ENCODE results near the gene TBRG4.

Gene TBRG4

DNA sequence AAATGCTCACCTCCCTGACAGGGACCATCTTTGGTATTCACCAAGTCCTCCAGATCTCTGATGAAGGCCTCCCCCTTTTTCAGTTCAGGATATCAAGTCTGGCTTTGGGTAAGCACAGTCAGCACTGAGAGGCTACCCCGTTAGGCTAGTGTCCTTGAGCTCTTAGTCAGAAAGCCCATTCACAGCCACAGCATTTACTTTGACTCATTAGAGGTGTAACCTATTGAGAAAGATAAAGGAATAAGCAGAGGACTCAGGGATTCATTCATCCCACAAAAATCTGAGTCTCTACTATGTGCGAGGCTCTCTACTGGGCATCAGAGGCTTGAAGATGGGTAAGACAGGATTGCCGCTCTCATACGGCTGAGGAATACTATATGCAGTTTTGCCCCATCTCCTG lies 32.1 kb upstream of the TBRG4 start:
- no peak for DNase-seq (ENCODE audit: low spot score)

DNA sequence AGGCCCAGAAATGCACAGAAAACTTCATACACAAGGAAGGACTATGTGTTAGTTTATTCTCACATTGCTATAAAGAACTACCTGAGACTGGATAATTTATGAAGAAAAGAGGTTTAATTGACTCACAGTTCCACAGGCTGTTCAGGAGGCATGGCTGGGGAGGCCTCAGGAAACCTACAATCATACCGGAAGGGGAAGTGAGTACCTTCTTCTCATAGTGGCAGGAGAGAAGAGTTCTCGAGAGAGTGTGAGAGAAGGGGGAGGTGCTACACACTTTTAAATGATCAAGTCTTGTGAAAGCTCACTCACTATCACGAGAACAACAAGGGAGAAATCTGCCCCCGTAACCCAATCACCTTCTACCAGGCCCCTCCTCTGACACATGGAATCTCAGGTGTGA lies 29.3 kb upstream of the TBRG4 start:
- no peak for DNase-seq (ENCODE audit: low spot score)

DNA sequence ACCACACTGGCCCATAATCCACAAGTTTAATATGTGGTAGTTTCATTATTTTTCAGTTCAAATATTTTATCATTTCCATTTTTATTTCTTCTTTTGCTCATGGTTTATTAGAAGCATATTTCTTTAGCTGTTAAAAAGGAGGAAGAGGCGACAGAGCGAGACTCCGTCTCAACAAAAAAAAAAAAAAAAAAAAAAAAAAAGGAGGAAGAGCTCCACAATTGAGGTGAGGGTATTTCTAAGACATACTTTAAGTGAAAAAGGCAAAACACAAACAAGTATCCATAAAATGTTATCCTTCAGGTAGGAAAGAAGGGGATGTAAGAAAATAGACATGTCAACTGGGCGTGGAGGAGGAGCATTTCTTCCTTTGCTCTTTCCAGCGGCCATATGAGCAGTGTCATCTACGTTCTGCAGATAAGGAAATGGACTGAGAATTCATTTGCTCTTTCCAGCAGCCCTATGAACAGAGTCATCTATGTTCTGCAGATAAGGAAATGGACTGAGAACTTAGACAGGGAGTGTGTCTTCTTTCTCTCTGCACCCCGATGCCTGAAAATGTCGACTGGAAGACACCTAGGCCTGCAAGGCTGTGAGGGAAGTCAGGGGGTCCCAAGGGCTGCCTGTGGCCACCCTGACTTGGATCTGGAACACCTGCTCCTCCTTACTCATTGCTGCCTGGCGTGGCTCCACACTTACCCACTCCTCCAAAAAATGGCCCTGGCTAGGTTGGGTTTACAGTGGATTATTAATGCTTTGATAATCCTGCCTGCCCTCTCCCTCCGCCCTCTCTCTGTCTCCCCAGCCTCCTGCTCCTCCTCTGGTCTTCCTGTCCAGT lies 27.2 kb upstream of the TBRG4 start:
- no peak for DNase-seq (ENCODE audit: low spot score)

DNA sequence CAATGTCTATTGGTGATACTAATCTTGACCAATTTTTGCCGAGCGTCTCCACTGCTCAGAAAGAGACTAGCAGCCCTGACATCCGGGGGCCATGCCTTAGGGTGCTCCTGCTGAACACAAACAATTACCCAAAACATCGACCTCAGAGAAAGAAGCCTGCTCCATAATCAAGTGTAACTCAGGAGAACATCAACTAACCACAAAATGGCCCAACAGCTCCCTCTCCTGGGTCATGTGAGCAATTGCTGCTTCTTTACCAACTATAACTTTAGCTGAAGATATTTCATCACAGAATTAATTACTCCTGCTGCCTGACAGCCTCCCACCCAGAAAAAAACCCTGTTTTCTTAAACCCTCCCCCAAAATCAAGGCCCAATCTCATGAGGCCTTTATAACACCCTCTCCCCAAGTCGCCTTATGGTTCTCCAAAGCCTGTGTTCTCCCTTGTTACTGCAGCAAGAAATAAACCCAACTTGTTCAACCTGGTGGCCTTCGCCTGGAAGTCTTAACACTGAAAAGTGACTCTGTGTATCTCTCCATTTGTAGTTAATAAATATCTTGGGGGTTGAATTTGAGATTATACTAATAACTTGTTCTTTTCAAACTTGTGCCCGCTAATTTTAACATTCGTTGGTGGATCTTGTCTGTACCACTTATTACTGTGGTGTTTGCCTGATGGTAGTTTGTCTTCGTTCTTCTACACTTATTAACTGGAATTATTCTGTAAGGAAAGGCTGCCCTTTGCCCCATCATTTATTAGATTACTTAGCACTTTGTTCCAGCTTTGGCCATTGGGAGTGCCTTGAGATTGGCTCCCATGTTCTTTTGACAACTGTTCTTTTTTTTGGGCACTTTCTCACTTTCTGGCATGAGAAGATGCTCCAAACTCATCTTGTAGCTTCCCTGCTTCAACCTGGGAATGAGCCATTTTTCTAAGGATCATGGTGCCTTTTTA lies 24.9 kb upstream of the TBRG4 start:
- DNase-seq (ENCODE audit: low spot score), result peak; percentile 91

DNA sequence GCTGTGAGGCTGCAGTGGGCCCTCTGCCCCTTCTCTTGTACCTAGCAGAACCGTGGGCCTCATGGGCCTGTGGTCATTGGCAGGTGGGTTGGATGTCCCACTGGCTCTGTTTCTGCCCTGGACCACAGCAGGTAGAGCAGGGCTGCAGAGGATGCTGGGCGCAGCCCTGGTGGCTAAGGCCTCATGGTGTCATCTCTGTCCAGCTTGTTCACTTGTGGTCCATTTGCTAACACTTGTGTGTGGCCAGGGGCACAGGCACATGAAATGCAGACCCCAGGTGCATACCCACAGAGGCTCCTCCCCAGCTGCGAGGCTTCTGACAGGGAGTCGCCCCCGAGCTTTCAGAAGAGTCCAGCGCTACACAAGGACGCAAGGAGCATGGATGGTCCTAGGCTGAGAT lies 22.4 kb upstream of the TBRG4 start:
- no peak for DNase-seq (ENCODE audit: low spot score)

DNA sequence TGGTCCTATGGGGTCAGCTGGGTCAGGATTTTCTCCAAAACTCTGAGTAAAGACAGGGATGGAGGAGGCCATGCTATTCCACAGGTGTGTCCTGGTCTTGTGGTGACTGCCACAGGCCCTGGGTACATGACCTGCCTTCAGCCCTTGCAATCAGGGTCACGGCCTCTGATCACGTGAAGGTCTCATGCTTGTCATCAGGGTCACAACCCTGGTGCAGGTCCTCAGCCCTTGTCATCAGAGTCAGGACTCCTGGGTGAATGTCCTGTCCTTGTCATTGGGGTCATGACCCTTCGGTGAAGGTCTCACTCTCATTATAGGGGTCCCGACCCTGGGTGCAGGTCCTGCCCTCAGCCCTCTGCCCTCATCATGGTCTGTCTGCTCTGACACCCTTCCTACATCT lies 21.9 kb upstream of the TBRG4 start:
- DNase-seq (ENCODE audit: low spot score), result no peak

DNA sequence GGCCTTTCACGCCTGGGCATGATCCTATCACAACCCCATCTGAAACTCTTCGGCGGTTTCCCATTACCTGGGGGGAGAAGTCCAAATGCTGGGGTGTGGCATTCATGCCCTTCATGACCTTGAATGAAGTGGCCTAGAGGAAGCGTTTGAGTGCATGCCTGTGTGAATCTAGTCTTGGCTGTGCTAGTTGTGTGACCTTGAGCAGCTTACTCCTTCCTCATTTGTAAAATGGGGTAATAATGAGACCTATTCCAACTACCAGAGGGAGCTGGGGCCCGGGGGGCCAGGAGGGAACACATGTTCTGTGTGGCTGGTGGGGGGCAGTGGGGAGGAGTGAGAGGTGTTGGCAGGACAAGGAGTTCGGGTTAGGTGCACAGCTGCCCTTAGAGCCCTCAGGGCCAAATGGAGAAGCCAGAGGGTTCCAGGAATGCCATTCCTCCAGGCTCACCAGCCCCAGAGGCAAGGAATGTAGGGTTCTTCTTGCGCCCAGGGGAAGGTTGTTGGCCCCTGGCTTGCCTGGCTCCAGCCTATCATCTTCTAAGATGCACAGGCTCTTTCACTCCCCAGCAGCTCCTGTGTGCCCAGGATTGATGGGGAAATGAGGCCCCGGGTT lies 21.3 kb upstream of the TBRG4 start:
- DNase-seq (ENCODE audit: low spot score), result no peak

DNA sequence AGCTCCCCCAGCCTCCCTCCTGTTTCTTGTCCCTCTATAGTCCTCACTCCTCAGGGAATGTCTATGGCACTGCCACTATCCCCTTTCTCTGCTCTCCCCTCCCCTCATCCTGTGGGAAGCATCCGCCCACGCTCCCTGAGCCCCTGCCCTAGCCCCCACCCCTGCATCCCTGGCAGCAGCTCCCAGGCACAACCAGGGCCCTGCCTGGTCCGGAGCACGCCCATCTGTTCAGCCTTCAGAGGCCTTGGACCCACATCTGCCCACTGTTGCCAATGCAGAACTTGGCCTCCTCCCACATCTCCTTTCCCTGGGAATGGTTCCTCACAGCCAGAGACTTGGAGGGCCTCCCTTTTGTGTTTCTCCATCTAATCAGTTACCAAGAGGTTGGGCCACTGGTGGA lies 20.4 kb upstream of the TBRG4 start:
- no peak for DNase-seq (ENCODE audit: low spot score)

DNA sequence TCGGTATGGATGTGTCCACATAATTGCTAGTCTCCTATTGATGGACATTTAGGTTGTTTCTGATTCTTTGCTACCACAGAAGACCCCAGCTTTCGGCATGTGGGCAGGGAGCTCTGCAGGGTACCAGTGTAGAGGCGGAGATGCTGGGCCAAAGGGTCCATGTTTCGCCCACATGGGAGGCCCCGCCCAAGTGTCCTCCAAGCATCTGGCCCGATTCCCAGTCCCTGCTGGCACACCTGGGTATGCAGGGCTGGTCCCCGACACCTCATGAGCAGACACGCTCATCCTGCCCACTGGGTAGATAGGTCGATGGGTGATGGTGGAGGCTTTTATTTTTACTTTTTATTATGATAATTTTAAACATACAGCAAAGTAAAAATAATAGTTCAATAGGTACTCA lies 19.4 kb upstream of the TBRG4 start:
- DNase-seq (ENCODE audit: low spot score), result no peak

DNA sequence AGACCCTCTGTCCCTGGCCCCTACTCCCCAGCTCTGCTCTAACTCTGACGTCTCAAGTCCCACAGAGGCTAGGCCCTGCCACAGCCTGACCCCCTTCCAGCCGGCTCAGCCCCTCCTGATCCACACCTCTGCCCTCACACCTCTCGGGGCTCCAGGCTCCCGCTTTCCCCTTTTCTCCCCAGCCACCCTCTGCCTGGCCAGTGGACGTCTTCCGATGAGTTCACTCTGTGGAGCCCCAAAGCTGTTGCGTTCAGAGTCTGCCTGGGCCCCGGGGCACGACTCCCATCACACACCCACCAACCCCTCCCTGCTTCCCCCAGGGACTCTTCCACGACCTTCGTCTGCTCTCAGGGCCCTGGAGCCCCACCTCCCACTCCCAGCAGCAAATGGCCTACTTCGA lies 18.4 kb upstream of the TBRG4 start:
- DNase-seq (ENCODE audit: low spot score), result no peak

DNA sequence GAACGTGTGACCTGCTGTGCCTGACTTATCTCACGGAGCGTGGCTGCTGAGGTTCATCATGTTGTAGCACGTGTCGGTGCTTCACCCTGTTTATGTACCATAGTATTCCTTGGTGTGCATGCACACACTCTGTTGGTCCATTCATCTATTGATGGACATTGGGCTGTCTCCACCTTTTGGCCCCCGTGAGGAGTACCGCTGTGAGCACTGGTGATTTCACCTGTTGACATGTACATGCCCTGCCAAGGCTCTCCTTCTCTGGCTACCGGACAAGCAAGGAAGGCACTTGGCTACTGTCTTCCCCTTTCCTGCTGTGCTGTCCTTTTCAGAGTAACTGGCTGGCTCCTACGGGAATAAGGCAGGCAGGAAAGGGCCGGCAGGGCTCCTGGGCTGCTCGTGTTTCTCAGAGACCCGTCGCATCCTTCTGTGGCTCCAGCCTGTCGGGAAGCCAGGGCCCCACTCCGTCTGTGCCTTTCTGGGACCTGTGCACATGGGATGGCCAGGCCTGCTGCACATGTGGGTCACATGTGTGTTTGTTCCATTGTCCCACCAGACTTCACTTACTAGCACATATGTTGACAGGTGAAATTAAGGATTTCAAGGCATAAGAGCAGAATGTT lies 17.8 kb upstream of the TBRG4 start:
- DNase-seq (ENCODE audit: low spot score), result no peak

DNA sequence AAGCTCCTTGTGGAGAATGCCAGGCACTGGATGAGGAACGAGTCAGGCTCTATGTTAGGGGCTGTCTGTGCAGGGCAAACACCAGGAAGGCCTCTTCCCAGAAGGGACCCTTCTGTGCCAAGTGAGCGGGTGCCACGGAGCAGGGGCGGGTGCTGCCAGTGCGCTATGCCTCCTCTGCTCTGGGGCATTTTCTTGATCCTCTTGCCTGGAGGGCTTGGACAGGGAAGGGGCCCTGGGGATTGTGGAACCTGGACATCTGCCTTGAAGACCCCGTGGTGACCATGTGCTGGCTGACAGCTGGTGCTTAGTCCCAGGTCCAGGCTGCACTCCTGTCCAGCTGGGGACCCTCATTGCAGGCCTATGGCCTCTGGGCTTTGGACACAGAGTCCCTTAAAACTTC lies 15.4 kb upstream of the TBRG4 start:
- no peak for DNase-seq (ENCODE audit: low spot score)

DNA sequence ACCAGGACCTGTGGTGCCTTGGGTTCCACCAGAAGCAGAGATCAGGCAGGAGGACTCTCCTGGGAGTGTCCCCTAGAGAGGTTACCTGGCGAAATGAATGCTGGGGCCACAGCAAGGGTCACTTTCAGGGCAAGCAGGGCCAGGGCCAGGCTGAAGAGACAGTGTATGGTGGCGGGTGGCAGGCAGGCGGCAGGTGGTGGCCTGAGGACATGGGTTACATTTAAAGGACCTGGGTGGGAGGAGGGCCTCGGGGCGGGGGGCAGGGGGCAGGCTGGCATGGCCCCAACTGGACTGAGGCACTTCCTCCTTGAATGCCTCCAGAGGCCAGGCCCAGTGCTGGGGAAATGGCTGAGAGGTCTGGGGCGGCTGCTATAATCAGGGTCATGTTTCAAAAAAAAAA lies 14.7 kb upstream of the TBRG4 start:
- no peak for DNase-seq (ENCODE audit: low spot score)

DNA sequence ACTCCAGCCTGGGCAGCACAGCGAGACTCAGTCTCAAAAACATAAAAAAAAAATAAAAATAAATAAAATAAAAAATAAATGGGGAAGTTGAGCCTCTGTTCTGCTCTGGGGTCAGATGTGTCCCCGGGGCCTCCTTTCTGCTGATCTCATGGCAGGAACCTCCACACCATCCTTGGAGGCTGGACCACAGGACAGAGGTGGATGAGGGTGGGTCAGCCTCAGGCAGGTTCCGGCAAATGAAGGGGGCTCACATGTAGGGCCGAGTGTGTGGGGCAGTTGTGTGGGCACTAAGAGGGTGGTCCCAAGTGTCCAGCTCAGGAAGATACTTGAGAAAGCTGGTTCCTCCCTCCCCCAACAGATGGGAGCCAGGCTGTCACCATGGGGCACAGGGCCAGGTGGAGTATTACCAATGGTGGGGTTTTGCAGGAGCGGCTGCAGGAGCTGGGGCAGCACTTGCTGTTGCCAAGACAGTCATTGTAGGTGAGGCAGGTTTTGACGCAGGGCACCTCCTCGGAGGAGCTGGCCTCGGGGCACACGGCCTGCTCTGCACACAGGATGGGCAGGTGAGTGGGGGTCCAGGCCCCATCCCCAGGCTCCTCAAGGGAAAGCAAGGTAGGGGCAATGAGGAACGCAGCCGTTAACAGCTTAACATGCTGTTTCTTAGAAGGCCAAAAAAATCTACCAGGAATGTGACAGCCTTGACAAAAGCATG lies 13.9 kb upstream of the TBRG4 start:
- DNase-seq (ENCODE audit: low spot score), result no peak

DNA sequence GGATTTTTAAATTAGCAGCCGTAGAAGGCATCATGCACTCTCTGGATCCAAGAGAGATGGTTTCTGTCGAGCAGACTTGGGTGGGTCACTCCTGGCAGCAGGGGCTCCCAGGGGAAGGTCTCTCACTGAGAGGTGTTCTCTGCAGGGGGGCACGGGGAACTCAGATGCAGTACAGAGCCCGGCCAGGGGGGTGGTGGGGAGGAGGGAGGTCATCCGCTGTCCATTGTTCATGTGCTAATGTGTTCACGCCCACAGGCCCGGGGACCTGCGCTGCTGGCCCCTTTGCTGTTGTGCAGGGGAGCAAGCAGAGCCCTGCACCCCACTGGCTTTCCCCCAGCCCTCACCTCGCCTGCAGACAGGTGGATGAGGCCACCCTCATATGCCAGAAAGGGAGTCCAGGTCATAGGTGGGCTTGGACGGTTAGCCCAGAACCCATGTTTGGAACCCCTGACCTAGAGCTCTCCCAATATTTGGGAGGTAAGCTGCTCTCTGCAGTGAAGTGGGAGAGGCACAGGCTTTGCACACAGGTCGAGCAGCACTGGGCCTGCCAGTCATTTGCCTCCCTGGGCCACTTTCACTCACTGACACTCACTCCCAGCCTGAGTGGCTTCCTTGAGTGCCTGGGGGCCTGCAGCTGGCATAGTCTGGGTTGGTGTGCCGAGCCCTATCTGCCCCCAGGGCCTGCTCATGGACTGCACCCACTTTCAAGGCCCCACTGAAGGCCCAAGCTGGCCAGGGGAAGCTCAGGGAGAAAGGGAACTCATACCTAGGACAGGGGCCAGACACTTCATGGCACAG lies 12.6 kb upstream of the TBRG4 start:
- DNase-seq (ENCODE audit: low spot score), result no peak

DNA sequence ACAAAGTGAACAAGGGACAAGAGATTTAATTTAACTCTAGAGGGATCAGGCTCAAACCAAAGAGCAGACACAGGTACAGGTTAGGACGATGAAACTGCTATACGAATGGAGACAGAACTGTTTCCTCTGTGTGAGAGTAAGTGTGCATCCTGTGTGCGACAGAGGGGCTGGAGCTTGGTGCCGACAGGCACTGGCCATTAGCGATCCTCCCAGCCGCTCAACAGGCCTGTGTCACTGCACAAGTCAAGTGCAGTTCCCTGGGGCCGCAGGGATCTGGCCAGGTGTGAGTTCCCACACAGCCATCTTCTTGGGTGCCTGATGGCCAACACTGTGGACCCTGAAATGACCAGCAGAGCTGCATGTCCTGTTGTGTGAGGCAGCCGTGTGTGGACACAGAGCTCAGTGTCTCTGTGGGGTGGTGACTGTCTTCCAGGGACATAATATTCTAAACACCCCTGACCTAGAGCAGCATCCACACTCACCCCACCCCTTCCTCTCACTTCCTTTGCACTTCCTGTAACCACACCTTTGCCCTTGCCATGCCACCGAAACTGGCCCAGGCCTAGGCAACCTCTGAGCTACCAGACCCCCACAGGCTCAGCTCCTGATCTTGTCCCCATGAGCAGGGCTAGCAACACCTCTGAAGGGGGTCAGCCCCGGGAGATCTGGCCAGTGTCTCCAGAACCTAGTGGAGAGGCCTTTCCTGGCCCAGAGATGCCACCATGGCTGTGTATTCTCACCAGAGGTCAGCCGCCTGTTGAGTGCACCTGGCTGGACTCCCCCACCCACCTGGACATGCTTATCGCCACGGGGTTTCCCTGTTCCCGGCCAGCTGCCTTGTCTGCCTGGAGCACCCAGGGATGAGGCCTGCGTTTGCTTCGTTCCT lies 11.7 kb upstream of the TBRG4 start:
- no peak for DNase-seq (ENCODE audit: low spot score)

DNA sequence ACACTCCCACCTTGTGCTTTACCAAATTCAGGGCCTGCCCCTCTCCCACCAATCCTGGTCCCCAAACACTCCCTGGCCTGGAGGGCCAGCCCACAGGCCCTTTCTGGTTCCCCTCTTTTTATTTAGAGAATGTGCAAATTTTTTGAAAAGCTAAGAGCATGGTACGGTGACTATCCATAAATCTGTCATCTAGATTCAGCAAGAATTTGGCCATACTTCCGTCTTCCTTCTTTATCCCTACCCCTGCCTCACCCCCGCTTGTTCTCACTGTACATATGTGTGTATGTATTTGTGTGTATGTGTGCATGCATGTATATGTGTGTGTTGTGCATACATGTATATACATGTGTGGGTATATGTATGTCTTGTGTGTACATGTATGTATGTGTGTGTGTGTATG lies 8.1 kb upstream of the TBRG4 start:
- no peak for DNase-seq (ENCODE audit: low spot score)

DNA sequence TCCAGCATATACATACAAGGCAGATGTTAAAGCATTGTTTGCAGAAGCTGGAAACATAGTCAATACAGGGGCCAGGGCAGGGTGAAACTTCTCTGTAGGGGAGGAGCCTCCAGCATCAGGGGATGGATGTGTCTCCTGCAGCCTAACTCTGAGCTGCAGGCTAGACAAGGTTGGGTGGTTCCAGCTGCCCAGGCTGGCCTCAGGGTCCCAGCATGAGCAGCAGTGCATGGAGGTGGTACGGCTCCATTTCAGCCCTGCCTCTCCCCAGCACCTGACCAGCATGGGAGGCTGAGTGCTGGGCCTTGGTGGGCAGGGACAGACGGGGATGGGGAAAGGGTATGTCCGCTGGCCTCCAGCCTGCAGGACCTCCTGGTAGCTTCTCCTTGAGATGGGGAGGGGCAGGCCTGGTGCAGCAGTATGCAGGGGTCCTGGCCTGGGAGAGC lies 7.4 kb upstream of the TBRG4 start:
- no peak for DNase-seq (ENCODE audit: low spot score)

DNA sequence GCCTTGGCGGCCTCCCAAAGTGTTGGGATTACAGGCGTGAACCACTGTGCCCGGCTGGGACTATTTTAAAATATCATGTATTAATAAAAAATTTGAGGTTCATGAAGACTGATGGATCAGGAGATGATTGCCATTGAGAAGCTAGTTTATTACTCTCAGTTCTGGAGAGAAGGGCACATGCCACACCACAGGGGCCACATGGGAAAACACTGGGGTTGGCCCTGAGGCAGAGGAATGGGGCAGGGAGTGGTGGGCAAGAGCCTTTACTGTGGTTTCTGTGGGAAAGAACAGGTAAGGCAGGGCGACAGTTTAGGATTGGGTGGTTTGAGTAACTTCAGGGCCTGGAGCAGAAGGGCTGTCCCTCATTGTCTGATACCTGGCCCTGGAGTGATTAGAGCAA lies 6.8 kb upstream of the TBRG4 start:
- no peak for DNase-seq (ENCODE audit: low spot score)

DNA sequence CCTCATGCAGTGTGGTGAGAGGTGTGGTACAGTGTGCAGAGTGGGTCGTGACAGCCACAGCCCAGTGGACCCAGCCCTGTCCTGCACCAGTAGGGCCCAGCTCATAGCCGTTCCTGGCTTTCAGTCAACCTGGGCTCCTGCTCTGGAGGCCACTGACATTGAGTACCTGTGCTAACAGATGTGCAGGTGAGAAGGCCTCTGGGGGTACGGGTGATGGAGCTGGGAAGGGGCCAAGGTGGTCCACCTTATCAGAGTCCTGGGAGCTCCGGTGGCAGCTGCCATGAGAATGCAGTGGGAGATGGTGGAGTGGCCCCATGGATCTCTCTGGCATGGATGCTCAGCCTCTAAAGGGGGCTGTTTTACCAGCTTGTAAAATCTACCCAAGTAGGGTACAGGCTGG lies 6.1 kb upstream of the TBRG4 start:
- DNase-seq (ENCODE audit: low spot score), result no peak

All from pons (tissue), 1 donor.